DND-41 (cell line): ENCODE data around the gene EDAR.

Experiments used
- CTCF ChIP-seq: IDR thresholded peaks from 2 replicates; pipeline ENCODE4 v1.5.1; 2012; ENCODE audit warnings: borderline replicate concordance, low read length, moderate library complexity, mild to moderate bottlenecking; ENCODE audit not compliant: poor library complexity, severe bottlenecking; ENCODE audit errors: extremely low read depth
- EZH2 ChIP-seq: IDR thresholded peaks from 3 replicates; pipeline ENCODE4 v1.6.1; 2012; ENCODE audit warnings: borderline replicate concordance, low read depth, mild to moderate bottlenecking, moderate library complexity, low read length, inconsistent platforms; ENCODE audit not compliant: severe bottlenecking

DNA sequence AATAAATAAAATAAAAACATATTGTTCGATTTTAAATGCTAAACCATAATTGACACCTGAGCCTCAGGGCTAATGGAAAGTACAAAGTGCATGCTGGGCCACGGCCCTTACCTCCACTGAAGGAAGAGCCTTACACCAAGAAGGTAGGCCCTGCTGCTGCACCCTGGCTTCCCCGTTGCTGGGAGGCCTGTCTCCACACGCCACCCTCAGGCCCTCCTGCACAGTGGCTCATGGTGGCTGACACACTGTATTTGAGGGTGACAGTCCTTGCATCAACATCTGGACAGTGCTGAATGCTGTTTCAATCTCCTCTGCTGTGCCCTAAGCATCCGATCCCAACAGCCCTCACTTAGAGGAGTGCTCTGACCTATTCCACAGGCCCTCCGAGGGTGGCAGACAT, 39.3 kb upstream of the EDAR start:
- peak; percentile 40 for TF ChIP-seq CTCF
- TF ChIP-seq EZH2: no peak
